Sigmoid colon (tissue), 4 donors: ENCODE results near the gene EDDM3A.

Experiments
- CTCF ChIP-seq, 4 experiments: fragments of 450-650 bp in 3 of 4; fragments of 200-600 bp in 1 of 4; IDR thresholded peaks; one replicate each; pipeline ENCODE4 v1.5.1; 2016 to 2019; ENCODE audit warnings: antibody characterized with exemption in 4 of 4, mild to moderate bottlenecking in 3 of 4, moderate library complexity in 2 of 4
- EP300 ChIP-seq, 4 donors: sonication (generic); formaldehyde crosslinking; IDR thresholded peaks; one replicate each; pipeline ENCODE4 v1.6.1; 2017; ENCODE audit warnings: antibody characterized with exemption in 4 of 4
- POLR2A ChIP-seq, 2 donors: fragments of 450-650 bp; IDR thresholded peaks; one replicate each; pipeline ENCODE4 v1.6.1; 2016; ENCODE audit warnings: antibody characterized with exemption in 2 of 2, mild to moderate bottlenecking in 2 of 2, moderate library complexity in 2 of 2

GRCh38 chr14:20730891-20731290 lies 14.8 kb upstream of the EDDM3A start:
- TF ChIP-seq CTCF (IDR thresholded peaks at IDR 0.05) (no peak), POLR2A (IDR thresholded peaks at IDR 0.05) (no peak), EP300 (IDR thresholded peaks at IDR 0.05) (no peak)
